ENCODE measurements around the gene RGL1. TPM values are rescaled to one million over a fixed set of nuclear protein-coding genes. Genes with fewer than 3 reads are reported as not detected.

RGL1 gene
- total RNA-seq, 4 donors from 2014 or later: 4.0 to 5.1 (median 4.8) TPM

GRCh38 chr1:183812686-183813569 is 8.0 kb downstream of the RGL1 start:
- H3K9me3 ChIP-seq: no peaks in the 10 kb centered on the region
- in situ Hi-C loops (cut with MboI; ENCODE audit: low sequenced_read_pairs in 4 of 4): no loop called here
- H3K4me3 ChIP-seq: no peak overlapping the region
- ATAC-seq (no peak), DNase-seq (no peak)
- H3K36me3 ChIP-seq: no peaks in the 10 kb centered on the region
- H3K27me3 ChIP-seq: no peaks in the 10 kb centered on the region
- H3K27ac ChIP-seq: no peak overlapping the region
- H3K4me1 ChIP-seq: peaks cover 0 to 3% of the 10 kb centered on the region in 2 donors
- intact Hi-C loops (cut with DNase I; ENCODE audit: low total_unique reads): no loop called here
- TF ChIP-seq POLR2A (IDR thresholded peaks at IDR 0.05): no peak
- no peak for TF ChIP-seq CTCF (IDR thresholded peaks at IDR 0.05 in 4 of 5, conservative IDR thresholded peaks at IDR 0.05 in 1 of 5)

- DNase-seq: no peak
- no peak for TF ChIP-seq CTCF (IDR thresholded peaks at IDR 0.05 in 4 of 5, conservative IDR thresholded peaks at IDR 0.05 in 1 of 5)
- no peak for TF ChIP-seq POLR2A (IDR thresholded peaks at IDR 0.05)
- no peak for ATAC-seq
- peaks cover 0 to 6% of the 10 kb centered on the region in 2 donors for H3K4me1 ChIP-seq
- intact Hi-C loops (cut with DNase I; ENCODE audit: low total_unique reads): no loop called here
- no peaks in the 10 kb centered on the region for H3K27me3 ChIP-seq
- no peak overlapping the region for H3K27ac ChIP-seq
- H3K4me3 ChIP-seq: no peak overlapping the region
- no peaks in the 10 kb centered on the region for H3K9me3 ChIP-seq
- in situ Hi-C loops (cut with MboI; ENCODE audit: low sequenced_read_pairs in 4 of 4): no loop called here
- H3K36me3 ChIP-seq: no peaks in the 10 kb centered on the region
Measured at GRCh38 chr1:183814121-183814681, 9.3 kb downstream of the RGL1 start.

- intact Hi-C loops (cut with DNase I; ENCODE audit: low total_unique reads): no loop called here
- ATAC-seq: no peak
- no peak for DNase-seq
- Histone ChIP-seq H3K27ac (no peak overlapping the region), H3K36me3 (no peaks in the 10 kb centered on the region), H3K4me1 (peaks cover 0 to 6% of the 10 kb centered on the region in 2 donors), H3K27me3 (no peaks in the 10 kb centered on the region), H3K9me3 (no peaks in the 10 kb centered on the region), H3K4me3 (no peak overlapping the region)
- TF ChIP-seq CTCF (IDR thresholded peaks at IDR 0.05 in 4 of 5, conservative IDR thresholded peaks at IDR 0.05 in 1 of 5) (no peak), POLR2A (IDR thresholded peaks at IDR 0.05) (no peak)
- in situ Hi-C loops (cut with MboI; ENCODE audit: low sequenced_read_pairs in 4 of 4): no loop called here
Measured at GRCh38 chr1:183816110-183816509, 11.2 kb downstream of the RGL1 start.

GRCh38 chr1:183817576-183818288 is 12.8 kb downstream of the RGL1 start:
- no peak for TF ChIP-seq CTCF (IDR thresholded peaks at IDR 0.05 in 4 of 5, conservative IDR thresholded peaks at IDR 0.05 in 1 of 5)
- no peak for TF ChIP-seq POLR2A (IDR thresholded peaks at IDR 0.05)
- in situ Hi-C loops (cut with MboI; ENCODE audit: low sequenced_read_pairs in 4 of 4): no loop called here
- no peaks in the 10 kb centered on the region for H3K27me3 ChIP-seq
- no peaks in the 10 kb centered on the region for H3K36me3 ChIP-seq
- DNase-seq (no peak), ATAC-seq (no peak)
- no peaks in the 10 kb centered on the region for H3K9me3 ChIP-seq
- H3K4me1 ChIP-seq: peaks cover 0 to 15% of the 10 kb centered on the region in 2 donors
- H3K27ac ChIP-seq: peak overlapping the region in 2 of 4 donors; percentile 4 to 20
- H3K4me3 ChIP-seq: no peak overlapping the region
- intact Hi-C loops (cut with DNase I; ENCODE audit: low total_unique reads): no loop called here
